ENCODE results near the gene TMOD1.

Gene TMOD1

GRCh38 chr9:97633859-97634490 is 132.5 kb downstream of the TMOD1 start:
- ChIA-PET CTCF (interaction anchor here (0.7 to 1.3 kb wide), 3 partner anchors 18 to 346 kb away, joined by 5 to 7 read pairs (median 5); no protein-coding TSS in a partner anchor), POLR2A (ENCODE audit: low non-redundant PET) (interaction anchor here (0.6 to 2.0 kb wide), 4 partner anchors 11 to 86 kb away, joined by 3 to 7 read pairs (median 3); no protein-coding TSS in a partner anchor)
- TF ChIP-seq, protein P1, sequence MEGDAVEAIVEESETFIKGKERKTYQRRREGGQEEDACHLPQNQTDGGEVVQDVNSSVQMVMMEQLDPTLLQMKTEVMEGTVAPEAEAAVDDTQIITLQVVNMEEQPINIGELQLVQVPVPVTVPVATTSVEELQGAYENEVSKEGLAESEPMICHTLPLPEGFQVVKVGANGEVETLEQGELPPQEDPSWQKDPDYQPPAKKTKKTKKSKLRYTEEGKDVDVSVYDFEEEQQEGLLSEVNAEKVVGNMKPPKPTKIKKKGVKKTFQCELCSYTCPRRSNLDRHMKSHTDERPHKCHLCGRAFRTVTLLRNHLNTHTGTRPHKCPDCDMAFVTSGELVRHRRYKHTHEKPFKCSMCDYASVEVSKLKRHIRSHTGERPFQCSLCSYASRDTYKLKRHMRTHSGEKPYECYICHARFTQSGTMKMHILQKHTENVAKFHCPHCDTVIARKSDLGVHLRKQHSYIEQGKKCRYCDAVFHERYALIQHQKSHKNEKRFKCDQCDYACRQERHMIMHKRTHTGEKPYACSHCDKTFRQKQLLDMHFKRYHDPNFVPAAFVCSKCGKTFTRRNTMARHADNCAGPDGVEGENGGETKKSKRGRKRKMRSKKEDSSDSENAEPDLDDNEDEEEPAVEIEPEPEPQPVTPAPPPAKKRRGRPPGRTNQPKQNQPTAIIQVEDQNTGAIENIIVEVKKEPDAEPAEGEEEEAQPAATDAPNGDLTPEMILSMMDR (conservative IDR thresholded peaks at IDR 0.05; ENCODE audit: low read depth), result no peak
- DNase-seq (ENCODE audit: low spot score), result peak; percentile 15
- peak overlapping the region; percentile 100 for H3K27ac ChIP-seq

DNA sequence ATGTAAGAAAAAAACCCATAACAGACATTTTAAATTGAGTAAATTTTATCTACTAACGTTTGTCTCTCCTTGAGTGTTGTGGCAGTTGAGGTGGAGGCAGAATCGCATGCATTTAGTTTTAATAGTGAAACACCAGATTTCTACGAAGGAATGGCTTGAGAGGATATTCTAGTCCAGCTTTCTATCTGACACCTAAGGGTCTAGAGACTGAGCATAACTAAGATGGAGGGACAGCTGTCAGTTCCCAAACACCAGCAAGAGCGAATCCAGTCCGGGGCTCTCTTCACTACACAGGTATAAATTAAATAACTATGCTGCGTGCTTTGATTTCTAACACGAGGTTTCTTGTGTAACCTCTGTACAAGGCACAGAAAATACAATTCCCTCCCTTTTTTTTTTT is 133.6 kb downstream of the TMOD1 start:
- ChIA-PET POLR2A (ENCODE audit: low non-redundant PET) (no interaction called here), CTCF (no interaction called here)
- peak overlapping the region; percentile 24 for H3K27ac ChIP-seq
- DNase-seq (ENCODE audit: low spot score), result no peak
- TF ChIP-seq, protein P1 (conservative IDR thresholded peaks at IDR 0.05; ENCODE audit: low read depth), result no peak

GRCh38 chr9:97636903-97637302 is 135.4 kb downstream of the TMOD1 start:
- TF ChIP-seq, protein P1 (conservative IDR thresholded peaks at IDR 0.05; ENCODE audit: low read depth), result no peak
- DNase-seq (ENCODE audit: low spot score), result no peak
- ChIA-PET POLR2A (ENCODE audit: low non-redundant PET) (no interaction called here), CTCF (interaction anchor here (0.9 kb wide), 1 partner anchor 68 kb away, joined by 3 read pairs; no protein-coding TSS in a partner anchor)
- H3K27ac ChIP-seq, result no peak overlapping the region

GRCh38 chr9:97638666-97639065 is 137.2 kb downstream of the TMOD1 start:
- TF ChIP-seq, protein P1 (conservative IDR thresholded peaks at IDR 0.05; ENCODE audit: low read depth), result no peak
- H3K27ac ChIP-seq, result no peak overlapping the region
- POLR2A ChIA-PET (ENCODE audit: low non-redundant PET), result no interaction called here
- DNase-seq (ENCODE audit: low spot score), result no peak
- CTCF ChIA-PET, result interaction anchor here (0.6 to 1.2 kb wide), 3 partner anchors 12 to 112 kb away, joined by 3 to 4 read pairs (median 3); no protein-coding TSS in a partner anchor

DNA sequence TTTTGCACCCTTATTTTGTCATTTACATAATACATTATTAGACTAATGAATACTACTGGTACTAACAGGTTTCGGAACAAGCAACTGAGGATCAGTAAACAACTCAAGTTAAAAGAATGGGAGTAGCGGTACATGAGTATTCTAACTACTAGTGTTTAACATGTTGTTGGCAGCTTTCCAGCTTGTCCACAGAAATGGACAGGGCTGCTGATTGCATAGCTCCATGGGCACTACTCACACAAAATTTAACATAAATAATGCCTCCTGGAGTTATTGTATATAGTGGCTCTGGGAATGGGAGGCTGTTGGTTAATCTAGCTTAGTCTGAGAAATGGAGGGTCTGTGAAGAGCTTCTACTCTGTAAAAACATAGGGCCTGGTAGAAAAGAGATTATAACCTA is 138.9 kb downstream of the TMOD1 start:
- H3K27ac ChIP-seq, result no peak overlapping the region
- CTCF ChIA-PET, result interaction anchor here (0.6 to 1.4 kb wide), 4 partner anchors 8 to 229 kb away, joined by 3 to 4 read pairs (median 3); no protein-coding TSS in a partner anchor
- no peak for DNase-seq (ENCODE audit: low spot score)
- POLR2A ChIA-PET (ENCODE audit: low non-redundant PET), result no interaction called here
- TF ChIP-seq, protein P1 (conservative IDR thresholded peaks at IDR 0.05; ENCODE audit: low read depth), result no peak

DNA sequence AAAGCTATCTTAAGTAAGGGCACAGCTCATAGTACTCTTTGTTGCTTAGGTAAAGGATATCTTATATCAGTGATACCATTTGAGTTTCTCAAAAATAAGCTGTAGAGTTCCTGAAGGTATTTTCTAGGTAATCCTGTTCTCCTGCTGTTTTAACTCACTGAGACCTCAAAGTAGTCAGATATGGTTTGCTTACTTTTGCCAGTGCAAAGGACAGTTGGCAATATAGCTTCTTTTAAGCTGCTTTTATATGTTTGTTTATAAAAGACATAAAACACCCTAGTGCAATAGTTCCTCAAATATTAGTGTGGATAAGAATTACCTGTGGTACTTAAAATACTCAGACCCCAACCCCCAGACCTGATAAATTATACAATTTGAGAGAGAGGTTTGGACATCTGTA is 144.3 kb downstream of the TMOD1 start:
- no peak overlapping the region for H3K27ac ChIP-seq
- ChIA-PET POLR2A (ENCODE audit: low non-redundant PET) (interaction anchor here (0.9 kb wide), 1 partner anchor 13 kb away, joined by 4 read pairs; no protein-coding TSS in a partner anchor), CTCF (interaction anchor here (0.7 kb wide), 1 partner anchor 268 kb away, joined by 4 read pairs; no protein-coding TSS in a partner anchor)
- no peak for DNase-seq (ENCODE audit: low spot score)
- TF ChIP-seq, protein P1 (conservative IDR thresholded peaks at IDR 0.05; ENCODE audit: low read depth), result no peak

All from RWPE1 (cell line).